Muscle layer of colon (tissue), 2 donors: ENCODE results near the gene KCNN3.

ENCODE experiments used
- H3K27ac ChIP-seq: one replicate; pipeline ENCODE4 v1.7.0; 2013; ENCODE audit warnings: low read depth, mild to moderate bottlenecking, low read length, moderate library complexity
- H3K27me3 ChIP-seq, 2 donors: one replicate each; pipeline ENCODE4 v1.7.0; 2013; ENCODE audit warnings: low read length in 2 of 2, mild to moderate bottlenecking in 2 of 2; ENCODE audit not compliant: insufficient read depth in 2 of 2, control insufficient read depth in 1 of 2
- H3K36me3 ChIP-seq: one replicate; pipeline ENCODE4 v1.7.0; 2013; ENCODE audit warnings: mild to moderate bottlenecking, low read length; ENCODE audit not compliant: insufficient read depth
- H3K4me1 ChIP-seq: one replicate; pipeline ENCODE4 v1.7.0; 2013; ENCODE audit warnings: mild to moderate bottlenecking, low read length; ENCODE audit not compliant: insufficient read depth
- H3K4me3 ChIP-seq, 2 donors: one replicate each; pipeline ENCODE4 v1.7.0; 2013; ENCODE audit warnings: low read length in 2 of 2, low read depth in 1 of 2, mild to moderate bottlenecking in 1 of 2, moderate library complexity in 1 of 2
- H3K9ac ChIP-seq: one replicate; pipeline ENCODE4 v1.7.0; 2013; ENCODE audit warnings: low read length
- H3K9me3 ChIP-seq: one replicate; pipeline ENCODE4 v1.7.0; 2013; ENCODE audit warnings: mild to moderate bottlenecking, low read length
- donor health status: abdominal sarcoma.
- donor health status: Adenocarcinoma of cecum.

Gene KCNN3

DNA sequence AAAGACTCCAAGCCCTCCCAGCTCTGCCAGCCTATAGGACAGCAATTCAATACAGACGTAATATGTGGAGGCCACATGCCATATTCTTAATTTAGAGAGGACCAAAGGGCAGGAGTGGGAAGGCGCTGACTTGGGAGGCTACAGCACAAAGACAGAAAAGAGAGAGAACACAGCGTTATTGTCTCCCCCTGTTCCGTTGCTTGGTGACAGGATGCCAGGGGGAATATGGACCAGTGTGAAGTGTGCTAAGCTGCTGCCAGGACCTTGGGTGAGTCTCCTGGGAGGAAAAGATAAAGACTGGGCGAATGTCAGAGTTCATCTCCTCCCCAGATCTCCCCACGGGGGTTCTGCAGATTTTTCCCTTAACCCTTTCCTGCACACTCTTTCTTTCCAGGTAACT, 160.0 kb downstream of the KCNN3 start:
- H3K27me3 ChIP-seq = no peaks in the 10 kb centered on the region
- H3K9ac ChIP-seq = no peak overlapping the region
- H3K4me1 ChIP-seq = no peaks in the 10 kb centered on the region
- no peak overlapping the region for H3K27ac ChIP-seq
- peaks cover 10% of the 10 kb centered on the region for H3K36me3 ChIP-seq
- no peak overlapping the region for H3K4me3 ChIP-seq
- no peaks in the 10 kb centered on the region for H3K9me3 ChIP-seq

DNA sequence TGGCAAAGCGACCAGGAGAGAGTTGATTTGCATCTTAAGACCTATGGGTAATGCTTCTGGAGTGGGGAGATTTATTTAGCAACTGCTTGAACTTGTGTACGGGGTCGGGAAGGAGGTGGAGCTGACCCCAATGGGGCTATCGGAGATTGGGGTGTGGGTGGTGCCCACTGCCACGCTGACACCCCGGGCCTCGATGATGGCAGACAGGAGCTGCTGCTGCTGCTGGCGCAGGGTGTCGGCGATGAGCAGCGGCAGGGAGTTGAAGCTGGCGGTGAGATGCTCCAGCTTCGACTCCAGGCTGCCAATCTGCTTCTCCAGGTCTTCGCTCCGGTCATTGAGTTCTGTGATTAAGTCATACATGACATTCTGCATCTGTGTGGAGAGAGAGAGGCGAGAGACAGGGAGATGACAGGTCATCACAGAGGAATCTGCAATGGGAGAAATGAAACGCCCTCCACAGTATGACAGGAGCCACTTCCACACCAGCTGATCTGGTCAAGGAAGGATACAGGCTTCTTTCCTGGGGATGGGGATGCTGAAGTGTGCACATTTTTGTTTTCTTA, 162.1 kb downstream of the KCNN3 start:
- Histone ChIP-seq H3K9ac (no peak overlapping the region), H3K27me3 (no peaks in the 10 kb centered on the region), H3K36me3 (no peaks in the 10 kb centered on the region), H3K4me3 (no peak overlapping the region), H3K4me1 (no peaks in the 10 kb centered on the region), H3K27ac (no peak overlapping the region), H3K9me3 (no peaks in the 10 kb centered on the region)

GRCh38 chr1:154706851-154707250, 163.2 kb downstream of the KCNN3 start:
- Histone ChIP-seq H3K4me1 (no peaks in the 10 kb centered on the region), H3K36me3 (no peaks in the 10 kb centered on the region), H3K27ac (no peak overlapping the region), H3K9me3 (no peaks in the 10 kb centered on the region), H3K27me3 (no peaks in the 10 kb centered on the region), H3K9ac (no peak overlapping the region), H3K4me3 (no peak overlapping the region)

DNA sequence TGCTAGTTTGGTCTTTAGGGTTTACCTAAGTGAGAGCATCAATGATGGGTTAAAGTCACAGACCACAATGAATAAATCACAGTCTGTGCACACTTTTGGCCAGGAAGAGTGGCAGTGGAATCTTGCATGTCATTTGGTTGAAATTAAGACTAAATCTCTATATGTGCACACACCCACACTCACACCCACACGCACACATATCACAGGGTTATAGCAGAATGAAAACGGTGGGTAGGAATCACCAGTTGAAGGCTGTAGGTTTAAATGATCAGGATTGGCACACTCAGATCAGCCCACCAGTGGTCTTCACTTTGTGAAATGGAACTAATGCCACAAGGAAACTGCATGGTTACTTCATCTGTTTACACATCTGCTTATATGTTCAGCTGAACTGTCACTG, 164.5 kb downstream of the KCNN3 start:
- H3K27ac ChIP-seq = no peak overlapping the region
- H3K9me3 ChIP-seq = no peaks in the 10 kb centered on the region
- no peak overlapping the region for H3K9ac ChIP-seq
- no peaks in the 10 kb centered on the region for H3K36me3 ChIP-seq
- no peaks in the 10 kb centered on the region for H3K27me3 ChIP-seq
- no peaks in the 10 kb centered on the region for H3K4me1 ChIP-seq
- no peak overlapping the region for H3K4me3 ChIP-seq

- Histone ChIP-seq H3K27me3 (no peaks in the 10 kb centered on the region), H3K4me3 (no peak overlapping the region), H3K36me3 (no peaks in the 10 kb centered on the region), H3K27ac (no peak overlapping the region), H3K4me1 (no peaks in the 10 kb centered on the region), H3K9me3 (no peaks in the 10 kb centered on the region), H3K9ac (no peak overlapping the region)
Measured at GRCh38 chr1:154703170-154703569, 166.9 kb downstream of the KCNN3 start.

GRCh38 chr1:154698320-154699096, 171.6 kb downstream of the KCNN3 start:
- Histone ChIP-seq H3K36me3 (no peaks in the 10 kb centered on the region), H3K27me3 (no peaks in the 10 kb centered on the region), H3K4me1 (peaks cover 6% of the 10 kb centered on the region), H3K27ac (no peak overlapping the region), H3K9me3 (no peaks in the 10 kb centered on the region), H3K9ac (no peak overlapping the region), H3K4me3 (no peak overlapping the region)

- H3K27ac ChIP-seq = no peak overlapping the region
- H3K9ac ChIP-seq = no peak overlapping the region
- H3K4me3 ChIP-seq = no peak overlapping the region
- no peaks in the 10 kb centered on the region for H3K36me3 ChIP-seq
- no peaks in the 10 kb centered on the region for H3K9me3 ChIP-seq
- H3K27me3 ChIP-seq = no peaks in the 10 kb centered on the region
- H3K4me1 ChIP-seq = peaks cover 6% of the 10 kb centered on the region
Measured at GRCh38 chr1:154697710-154698109, 172.4 kb downstream of the KCNN3 start.

GRCh38 chr1:154696456-154696855, 173.6 kb downstream of the KCNN3 start:
- no peak overlapping the region for H3K4me3 ChIP-seq
- H3K9ac ChIP-seq = no peak overlapping the region
- no peaks in the 10 kb centered on the region for H3K36me3 ChIP-seq
- H3K27me3 ChIP-seq = no peaks in the 10 kb centered on the region
- H3K27ac ChIP-seq = no peak overlapping the region
- H3K9me3 ChIP-seq = no peaks in the 10 kb centered on the region
- peaks cover 6% of the 10 kb centered on the region for H3K4me1 ChIP-seq

DNA sequence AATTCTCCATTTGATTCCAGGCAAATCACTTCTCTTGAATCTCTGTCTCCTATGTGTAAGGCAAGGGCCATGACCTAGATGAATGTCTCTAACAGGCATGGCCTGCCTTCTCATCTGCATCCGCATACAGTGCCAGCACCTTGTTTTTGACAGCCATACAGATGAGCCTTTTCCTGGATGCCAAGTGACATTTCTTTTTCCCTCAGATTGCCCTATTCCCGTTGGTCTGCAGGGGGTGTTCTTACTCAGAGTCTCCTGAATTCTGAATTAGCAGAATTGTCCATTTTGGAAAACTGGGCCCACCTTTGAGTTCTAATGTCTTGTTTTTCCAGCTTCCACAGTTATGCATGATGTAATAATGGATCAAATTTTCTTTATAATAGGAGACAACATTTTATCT, 174.1 kb downstream of the KCNN3 start:
- Histone ChIP-seq H3K4me1 (peaks cover 6% of the 10 kb centered on the region), H3K4me3 (no peak overlapping the region), H3K9ac (no peak overlapping the region), H3K27ac (no peak overlapping the region), H3K9me3 (no peaks in the 10 kb centered on the region), H3K36me3 (no peaks in the 10 kb centered on the region), H3K27me3 (no peaks in the 10 kb centered on the region)

DNA sequence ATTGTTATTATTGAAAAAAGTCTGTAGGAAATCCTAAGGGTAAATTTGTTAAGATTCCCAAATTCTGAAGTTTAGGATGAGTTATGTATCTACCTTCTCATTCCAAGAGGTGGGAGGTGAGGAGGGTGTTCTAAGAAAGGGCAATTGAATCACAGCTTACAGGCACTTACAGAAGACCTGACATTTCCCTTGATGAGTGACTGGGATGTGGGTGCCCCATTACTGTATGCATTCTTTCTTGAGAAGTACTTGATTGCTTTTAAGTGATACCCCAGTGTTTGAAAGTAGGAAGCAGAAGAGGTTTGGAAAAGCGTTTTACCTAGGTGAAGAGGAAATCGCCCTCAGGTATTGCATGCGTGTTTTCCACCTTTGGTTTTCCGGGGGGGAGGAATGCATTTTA, 175.1 kb downstream of the KCNN3 start:
- no peak overlapping the region for H3K9ac ChIP-seq
- no peaks in the 10 kb centered on the region for H3K36me3 ChIP-seq
- no peak overlapping the region for H3K27ac ChIP-seq
- no peaks in the 10 kb centered on the region for H3K27me3 ChIP-seq
- H3K4me3 ChIP-seq = no peak overlapping the region
- H3K4me1 ChIP-seq = peaks cover 6% of the 10 kb centered on the region
- no peaks in the 10 kb centered on the region for H3K9me3 ChIP-seq

DNA sequence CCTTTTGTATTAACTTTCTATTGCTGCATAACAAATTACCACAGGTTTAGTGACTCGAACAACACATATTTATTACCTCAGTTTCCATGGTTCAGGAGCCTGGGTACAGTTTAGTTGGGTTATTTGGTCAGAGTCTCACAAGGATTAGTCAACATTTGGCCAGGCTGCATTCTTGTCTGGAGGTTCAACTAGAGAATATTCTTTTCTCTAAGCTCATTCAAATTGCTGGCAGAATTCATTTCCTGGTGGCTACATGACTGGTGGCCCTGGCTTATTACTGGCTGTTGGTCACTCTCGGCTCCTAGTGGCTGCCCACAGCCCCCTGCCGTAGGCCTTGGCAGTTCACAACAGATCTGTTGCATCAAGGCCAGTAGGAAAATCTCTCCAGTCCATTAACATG, 181.0 kb downstream of the KCNN3 start:
- H3K27me3 ChIP-seq = no peaks in the 10 kb centered on the region
- no peak overlapping the region for H3K27ac ChIP-seq
- no peaks in the 10 kb centered on the region for H3K9me3 ChIP-seq
- no peak overlapping the region for H3K9ac ChIP-seq
- H3K4me1 ChIP-seq = no peaks in the 10 kb centered on the region
- no peaks in the 10 kb centered on the region for H3K36me3 ChIP-seq
- no peak overlapping the region for H3K4me3 ChIP-seq

DNA sequence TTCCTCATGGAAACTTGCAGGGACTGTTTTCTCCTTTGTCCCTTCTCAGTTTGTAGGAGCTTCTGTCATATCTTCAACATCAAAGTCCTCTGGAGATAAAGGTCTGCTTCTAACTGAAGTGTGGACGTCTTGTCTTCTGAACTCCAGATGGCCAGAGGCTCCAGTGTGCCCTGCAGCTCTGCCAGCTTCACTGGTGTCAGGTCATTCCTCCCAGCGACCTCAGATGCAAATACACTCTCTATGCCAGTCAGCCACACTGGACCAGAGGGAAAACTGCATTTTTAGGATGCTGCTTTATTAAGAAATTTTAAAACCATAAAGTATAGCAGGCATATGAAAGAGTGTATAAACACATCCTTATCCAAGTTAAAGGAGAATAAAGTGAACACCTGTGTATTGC, 183.6 kb downstream of the KCNN3 start:
- no peak overlapping the region for H3K4me3 ChIP-seq
- H3K36me3 ChIP-seq = no peaks in the 10 kb centered on the region
- H3K27me3 ChIP-seq = no peaks in the 10 kb centered on the region
- no peaks in the 10 kb centered on the region for H3K4me1 ChIP-seq
- no peak overlapping the region for H3K9ac ChIP-seq
- no peak overlapping the region for H3K27ac ChIP-seq
- no peaks in the 10 kb centered on the region for H3K9me3 ChIP-seq
